Immature natural killer cell (primary cell): Measurements from ENCODE around the gene GASK1A. TPM values are rescaled to one million over a fixed set of nuclear protein-coding genes. Genes with fewer than 3 reads are reported as not detected.

Experiments
- DNase-seq, 3 donors: peaks; one replicate each; pipeline ENCODE4 v3.0.0; 2022; ENCODE audit warnings: mixed read lengths in 1 of 3
- H3K27ac Mint-ChIP-seq, 6 donors: one replicate each; pipeline ENCODE4 v1.8.0; 2020; ENCODE audit warnings: mixed read lengths in 6 of 6, mild to moderate bottlenecking in 5 of 6, inconsistent platforms in 4 of 6, moderate library complexity in 3 of 6
- H3K27me3 Mint-ChIP-seq, 3 donors: one replicate each; pipeline ENCODE4 v1.8.0; 2020 to 2021; ENCODE audit warnings: low read depth in 3 of 3, mild to moderate bottlenecking in 3 of 3, mixed read lengths in 3 of 3, moderate library complexity in 3 of 3, inconsistent platforms in 1 of 3
- H3K36me3 Mint-ChIP-seq, 3 donors: one replicate each; pipeline ENCODE4 v1.8.0; 2020; ENCODE audit warnings: mixed read lengths in 3 of 3, inconsistent platforms in 2 of 3, mild to moderate bottlenecking in 2 of 3
- H3K4me1 Mint-ChIP-seq, 2 donors: one replicate each; pipeline ENCODE4 v1.8.0; 2020; ENCODE audit warnings: inconsistent platforms in 2 of 2, mild to moderate bottlenecking in 2 of 2, mixed read lengths in 2 of 2, moderate library complexity in 1 of 2
- H3K4me3 Mint-ChIP-seq, 5 donors: one replicate each; pipeline ENCODE4 v1.8.0; 2020; ENCODE audit warnings: mild to moderate bottlenecking in 5 of 5, mixed read lengths in 5 of 5, inconsistent platforms in 3 of 5, moderate library complexity in 3 of 5
- H3K9me3 Mint-ChIP-seq, 6 donors: one replicate each; pipeline ENCODE4 v1.8.0; 2020; ENCODE audit warnings: mild to moderate bottlenecking in 6 of 6, mixed read lengths in 6 of 6, inconsistent platforms in 4 of 6, moderate library complexity in 3 of 6
- polyA plus RNA-seq, 3 donors: library from polyadenylated mRNA; unstranded; fragments of 300-500 nt; fragmentation: Illumina TruSeq; gene quantifications; one replicate each; pipeline ENCODE4 v1.2.3, GENCODE V29; 2021

The GASK1A gene
- polyA plus RNA-seq, 3 donors from 2014 or later: not detected

GRCh38 chr3:43090238-43090637 lies 111.1 kb downstream of the GASK1A start:
- Mint-ChIP-seq H3K4me3 (no peak overlapping the region), H3K4me1 (no peaks in the 10 kb centered on the region), H3K36me3 (peaks cover 0 to 6% (median under 1%) of the 10 kb centered on the region in 3 donors), H3K27ac (peak overlapping the region in 1 of 6 donors; percentile 13), H3K9me3 (no peaks in the 10 kb centered on the region), H3K27me3 (peaks cover 0 to 1% (median 0%) of the 10 kb centered on the region in 3 donors)
- DNase-seq: no peak

GRCh38 chr3:43091481-43091880 lies 112.4 kb downstream of the GASK1A start:
- Mint-ChIP-seq H3K36me3 (no peaks in the 10 kb centered on the region), H3K4me1 (no peaks in the 10 kb centered on the region), H3K27me3 (peaks cover 0 to 1% (median 0%) of the 10 kb centered on the region in 3 donors), H3K9me3 (no peaks in the 10 kb centered on the region), H3K27ac (no peak overlapping the region), H3K4me3 (no peak overlapping the region)
- DNase-seq: no peak

GRCh38 chr3:43093006-43093405 lies 113.9 kb downstream of the GASK1A start:
- H3K4me1 Mint-ChIP-seq: no peaks in the 10 kb centered on the region
- H3K9me3 Mint-ChIP-seq: no peaks in the 10 kb centered on the region
- H3K27me3 Mint-ChIP-seq: peaks cover 0 to 1% (median 0%) of the 10 kb centered on the region in 3 donors
- H3K4me3 Mint-ChIP-seq: no peak overlapping the region
- no peak for DNase-seq
- H3K27ac Mint-ChIP-seq: no peak overlapping the region
- no peaks in the 10 kb centered on the region for H3K36me3 Mint-ChIP-seq

- no peak overlapping the region for H3K4me3 Mint-ChIP-seq
- no peak for DNase-seq
- no peaks in the 10 kb centered on the region for H3K36me3 Mint-ChIP-seq
- peaks cover 0 to 1% (median 0%) of the 10 kb centered on the region in 3 donors for H3K27me3 Mint-ChIP-seq
- no peaks in the 10 kb centered on the region for H3K4me1 Mint-ChIP-seq
- H3K27ac Mint-ChIP-seq: peak overlapping the region in 1 of 6 donors; percentile 35
- no peaks in the 10 kb centered on the region for H3K9me3 Mint-ChIP-seq
Observed at GRCh38 chr3:43093974-43094373, 114.9 kb downstream of the GASK1A start.

- no peaks in the 10 kb centered on the region for H3K36me3 Mint-ChIP-seq
- no peaks in the 10 kb centered on the region for H3K4me1 Mint-ChIP-seq
- no peak overlapping the region for H3K27ac Mint-ChIP-seq
- no peak overlapping the region for H3K4me3 Mint-ChIP-seq
- no peak for DNase-seq
- H3K27me3 Mint-ChIP-seq: peaks cover 0 to 1% (median 0%) of the 10 kb centered on the region in 3 donors
- H3K9me3 Mint-ChIP-seq: no peaks in the 10 kb centered on the region
Observed at GRCh38 chr3:43094381-43094780, 115.3 kb downstream of the GASK1A start.

- no peaks in the 10 kb centered on the region for H3K27me3 Mint-ChIP-seq
- no peak overlapping the region for H3K4me3 Mint-ChIP-seq
- no peak for DNase-seq
- no peaks in the 10 kb centered on the region for H3K9me3 Mint-ChIP-seq
- peak overlapping the region in 1 of 6 donors; percentile 25 for H3K27ac Mint-ChIP-seq
- H3K36me3 Mint-ChIP-seq: no peaks in the 10 kb centered on the region
- no peaks in the 10 kb centered on the region for H3K4me1 Mint-ChIP-seq
Observed at GRCh38 chr3:43094851-43095250, 115.7 kb downstream of the GASK1A start.

GRCh38 chr3:43095370-43095769 lies 116.3 kb downstream of the GASK1A start:
- no peaks in the 10 kb centered on the region for H3K36me3 Mint-ChIP-seq
- no peak overlapping the region for H3K4me3 Mint-ChIP-seq
- H3K27me3 Mint-ChIP-seq: no peaks in the 10 kb centered on the region
- H3K4me1 Mint-ChIP-seq: no peaks in the 10 kb centered on the region
- no peaks in the 10 kb centered on the region for H3K9me3 Mint-ChIP-seq
- no peak for DNase-seq
- no peak overlapping the region for H3K27ac Mint-ChIP-seq

- no peaks in the 10 kb centered on the region for H3K36me3 Mint-ChIP-seq
- no peak overlapping the region for H3K4me3 Mint-ChIP-seq
- H3K27me3 Mint-ChIP-seq: no peaks in the 10 kb centered on the region
- DNase-seq: no peak
- H3K9me3 Mint-ChIP-seq: no peaks in the 10 kb centered on the region
- H3K4me1 Mint-ChIP-seq: no peaks in the 10 kb centered on the region
- H3K27ac Mint-ChIP-seq: no peak overlapping the region
Observed at GRCh38 chr3:43096761-43097160, 117.7 kb downstream of the GASK1A start.

- Mint-ChIP-seq H3K36me3 (no peaks in the 10 kb centered on the region), H3K27me3 (no peaks in the 10 kb centered on the region), H3K4me3 (no peak overlapping the region), H3K9me3 (no peaks in the 10 kb centered on the region), H3K27ac (no peak overlapping the region), H3K4me1 (no peaks in the 10 kb centered on the region)
- no peak for DNase-seq
Observed at GRCh38 chr3:43097400-43098080, 118.4 kb downstream of the GASK1A start.

GRCh38 chr3:43098761-43099160 lies 119.7 kb downstream of the GASK1A start:
- no peaks in the 10 kb centered on the region for H3K4me1 Mint-ChIP-seq
- H3K27me3 Mint-ChIP-seq: no peaks in the 10 kb centered on the region
- no peaks in the 10 kb centered on the region for H3K36me3 Mint-ChIP-seq
- DNase-seq: no peak
- H3K9me3 Mint-ChIP-seq: no peaks in the 10 kb centered on the region
- H3K27ac Mint-ChIP-seq: peak overlapping the region in 1 of 6 donors; percentile 43
- H3K4me3 Mint-ChIP-seq: no peak overlapping the region

GRCh38 chr3:43102773-43103480 lies 123.8 kb downstream of the GASK1A start:
- peak overlapping the region in 2 of 6 donors; percentile 1 to 35 for H3K27ac Mint-ChIP-seq
- no peak for DNase-seq

GRCh38 chr3:43104039-43104438 lies 124.9 kb downstream of the GASK1A start:
- Mint-ChIP-seq H3K27ac (no peak overlapping the region), H3K9me3 (no peaks in the 10 kb centered on the region), H3K36me3 (no peaks in the 10 kb centered on the region), H3K4me1 (peaks cover 13 to 18% of the 10 kb centered on the region in 2 donors), H3K27me3 (peaks cover 0 to 4% (median 0%) of the 10 kb centered on the region in 3 donors), H3K4me3 (peak overlapping the region in 4 of 5 donors; percentile 62 to 74 (median 70))
- no peak for DNase-seq

More at GRCh38 chr3:43102773-43103480, 123.8 kb downstream of the GASK1A start:
- no peaks in the 10 kb centered on the region for H3K9me3 Mint-ChIP-seq
- peaks cover 13 to 18% of the 10 kb centered on the region in 2 donors for H3K4me1 Mint-ChIP-seq
- H3K27me3 Mint-ChIP-seq: peaks cover 0 to 4% (median 0%) of the 10 kb centered on the region in 3 donors
- H3K36me3 Mint-ChIP-seq: no peaks in the 10 kb centered on the region
- H3K4me3 Mint-ChIP-seq: peak overlapping the region in 1 of 5 donors; percentile 17

- peak in 2 of 3 donors; percentile 5 to 10 for DNase-seq
- peak overlapping the region in 4 of 6 donors; percentile 18 to 53 (median 40) for H3K27ac Mint-ChIP-seq
Observed at GRCh38 chr3:43104660-43105595, 125.8 kb downstream of the GASK1A start.

More at GRCh38 chr3:43104660-43105595, 125.8 kb downstream of the GASK1A start:
- Mint-ChIP-seq H3K4me3 (peak overlapping the region; percentile 62 to 74 (median 66)), H3K27me3 (peaks cover 0 to 4% (median 0%) of the 10 kb centered on the region in 3 donors), H3K9me3 (no peaks in the 10 kb centered on the region), H3K36me3 (no peaks in the 10 kb centered on the region), H3K4me1 (peaks cover 13 to 18% of the 10 kb centered on the region in 2 donors)
